Cardiac fibroblast (primary cell): ENCODE results near the gene F12.

Experiments used
- DNase-seq, 2 donors: peaks; one replicate each; pipeline versions ENCODE4 v3.0.0 to v3.0.0-alpha.2; 2010; ENCODE audit warnings: low read depth in 2 of 2
- H3K4me3 ChIP-seq, 2 donors: replicated peaks in 1 of 2; 1 replicate in 1 of 2; 2 replicates in 1 of 2; pipeline ENCODE4 v1.5.1; 2011; ENCODE audit warnings: low read depth in 2 of 2, low read length in 2 of 2, mild to moderate bottlenecking in 2 of 2, moderate library complexity in 1 of 2
- CTCF ChIP-seq: IDR thresholded peaks from one replicate; pipeline ENCODE4 v1.5.1; 2011; ENCODE audit warnings: low read depth, mild to moderate bottlenecking, low read length, inconsistent platforms

Gene F12

GRCh38 chr5:177357146-177357458 is 52.3 kb downstream of the F12 start:
- no peak for DNase-seq
- no peak overlapping the region for H3K4me3 ChIP-seq
- no peak for TF ChIP-seq CTCF

- TF ChIP-seq CTCF = no peak
- no peak for DNase-seq
- no peak overlapping the region for H3K4me3 ChIP-seq
Observed at GRCh38 chr5:177356746-177357145, 52.6 kb downstream of the F12 start.

GRCh38 chr5:177355868-177356168 is 53.5 kb downstream of the F12 start:
- no peak for TF ChIP-seq CTCF
- no peak for DNase-seq
- H3K4me3 ChIP-seq = no peak overlapping the region

GRCh38 chr5:177355162-177355867 is 54.0 kb downstream of the F12 start:
- H3K4me3 ChIP-seq = no peak overlapping the region
- no peak for TF ChIP-seq CTCF
- DNase-seq = no peak

- no peak for TF ChIP-seq CTCF
- H3K4me3 ChIP-seq = no peak overlapping the region
- DNase-seq = no peak
Observed at GRCh38 chr5:177354711-177355110, 54.7 kb downstream of the F12 start.

- no peak for TF ChIP-seq CTCF
- DNase-seq = no peak
- H3K4me3 ChIP-seq = no peak overlapping the region
Observed at GRCh38 chr5:177354256-177354655, 55.1 kb downstream of the F12 start.

GRCh38 chr5:177353093-177353492 is 56.3 kb downstream of the F12 start:
- no peak for DNase-seq
- no peak for TF ChIP-seq CTCF
- no peak overlapping the region for H3K4me3 ChIP-seq
